ENCODE data around the gene CENPE.

Gene CENPE

DNA sequence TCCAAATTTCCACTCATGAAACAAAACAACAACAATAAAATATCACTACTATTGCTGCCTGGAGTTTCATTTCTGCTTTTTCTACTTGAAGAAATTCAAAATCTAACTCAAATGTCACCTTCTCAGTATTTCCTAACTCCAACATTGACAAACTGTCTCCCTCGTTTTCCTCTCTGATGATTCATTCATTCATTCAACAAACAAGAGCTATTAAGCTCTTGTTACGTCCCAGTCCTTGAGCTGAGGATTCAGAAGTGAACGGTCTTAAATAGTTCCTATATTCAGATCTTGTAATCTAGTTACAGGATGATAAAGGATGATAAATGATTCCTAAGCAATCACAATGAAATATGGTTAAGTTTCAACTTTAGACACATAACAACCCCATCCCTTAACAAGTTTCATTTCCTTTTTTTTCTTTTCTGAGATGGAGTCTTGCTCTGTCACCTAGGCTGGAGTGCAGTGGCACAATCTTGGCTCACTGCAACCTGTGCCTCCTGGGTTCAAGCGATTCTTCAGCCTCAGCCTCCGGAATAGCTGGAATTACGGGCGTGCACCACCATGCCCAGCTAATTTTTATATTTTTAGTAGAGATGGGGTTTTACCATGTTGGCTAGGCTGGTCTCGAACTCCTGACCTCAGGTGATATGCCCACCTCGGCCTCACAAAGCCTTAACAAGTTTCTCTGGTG lies 123.3 kb downstream of the CENPE start:
- no peak for DNase-seq

- DNase-seq, result no peak
Observed at GRCh38 chr4:103073792-103074438, 124.2 kb downstream of the CENPE start.

- no peak for DNase-seq
Observed at GRCh38 chr4:103067841-103068547, 130.1 kb downstream of the CENPE start.

- DNase-seq, result no peak
Observed at GRCh38 chr4:103060453-103061148, 137.5 kb downstream of the CENPE start.

Data from activated CD4-positive, alpha-beta T cell treated with anti-CD3 and anti-CD28 coated beads for 4 hours (primary cell).